ENCODE data around the gene MCRIP2.

Gene MCRIP2

DNA sequence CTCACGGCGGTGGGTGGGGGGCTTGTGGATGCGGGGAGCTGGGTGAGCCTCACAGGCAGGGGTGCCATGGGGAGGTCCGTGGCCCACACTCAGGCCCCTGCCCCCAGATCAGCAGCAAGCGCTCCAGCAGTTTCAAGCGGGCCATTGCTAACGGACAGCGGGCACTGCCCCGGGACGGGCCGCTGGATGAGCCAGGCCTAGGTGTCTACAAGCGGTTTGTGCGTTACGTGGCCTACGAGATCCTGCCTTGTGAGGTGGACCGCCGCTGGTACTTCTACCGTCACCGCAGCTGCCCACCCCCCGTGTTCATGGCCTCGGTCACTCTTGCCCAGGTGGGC, 34.9 kb downstream of the MCRIP2 start:
- TF ChIP-seq, protein P1, sequence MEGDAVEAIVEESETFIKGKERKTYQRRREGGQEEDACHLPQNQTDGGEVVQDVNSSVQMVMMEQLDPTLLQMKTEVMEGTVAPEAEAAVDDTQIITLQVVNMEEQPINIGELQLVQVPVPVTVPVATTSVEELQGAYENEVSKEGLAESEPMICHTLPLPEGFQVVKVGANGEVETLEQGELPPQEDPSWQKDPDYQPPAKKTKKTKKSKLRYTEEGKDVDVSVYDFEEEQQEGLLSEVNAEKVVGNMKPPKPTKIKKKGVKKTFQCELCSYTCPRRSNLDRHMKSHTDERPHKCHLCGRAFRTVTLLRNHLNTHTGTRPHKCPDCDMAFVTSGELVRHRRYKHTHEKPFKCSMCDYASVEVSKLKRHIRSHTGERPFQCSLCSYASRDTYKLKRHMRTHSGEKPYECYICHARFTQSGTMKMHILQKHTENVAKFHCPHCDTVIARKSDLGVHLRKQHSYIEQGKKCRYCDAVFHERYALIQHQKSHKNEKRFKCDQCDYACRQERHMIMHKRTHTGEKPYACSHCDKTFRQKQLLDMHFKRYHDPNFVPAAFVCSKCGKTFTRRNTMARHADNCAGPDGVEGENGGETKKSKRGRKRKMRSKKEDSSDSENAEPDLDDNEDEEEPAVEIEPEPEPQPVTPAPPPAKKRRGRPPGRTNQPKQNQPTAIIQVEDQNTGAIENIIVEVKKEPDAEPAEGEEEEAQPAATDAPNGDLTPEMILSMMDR (IDR thresholded peaks at IDR 0.05; ENCODE audit: low read depth, low read length): no peak
- no peak for DNase-seq
- H3K36me3 ChIP-seq: peaks cover 32% of the 10 kb centered on the region
- H3K27me3 ChIP-seq: no peaks in the 10 kb centered on the region
- peaks cover 10% of the 10 kb centered on the region for H3K4me1 ChIP-seq
- no peak overlapping the region for H3K4me3 ChIP-seq (ENCODE audit: low read depth, low read length)
- H3K9me3 ChIP-seq: no peaks in the 10 kb centered on the region

- Histone ChIP-seq H3K27me3 (no peaks in the 10 kb centered on the region), H3K36me3 (peaks cover 34% of the 10 kb centered on the region), H3K4me1 (peaks cover 14% of the 10 kb centered on the region), H3K4me3 (ENCODE audit: low read depth, low read length) (no peak overlapping the region), H3K9me3 (no peaks in the 10 kb centered on the region)
- no peak for DNase-seq
- TF ChIP-seq, protein P1 (IDR thresholded peaks at IDR 0.05; ENCODE audit: low read depth, low read length): no peak
Observed at GRCh38 chr16:676913-677312, 35.3 kb downstream of the MCRIP2 start.

DNA sequence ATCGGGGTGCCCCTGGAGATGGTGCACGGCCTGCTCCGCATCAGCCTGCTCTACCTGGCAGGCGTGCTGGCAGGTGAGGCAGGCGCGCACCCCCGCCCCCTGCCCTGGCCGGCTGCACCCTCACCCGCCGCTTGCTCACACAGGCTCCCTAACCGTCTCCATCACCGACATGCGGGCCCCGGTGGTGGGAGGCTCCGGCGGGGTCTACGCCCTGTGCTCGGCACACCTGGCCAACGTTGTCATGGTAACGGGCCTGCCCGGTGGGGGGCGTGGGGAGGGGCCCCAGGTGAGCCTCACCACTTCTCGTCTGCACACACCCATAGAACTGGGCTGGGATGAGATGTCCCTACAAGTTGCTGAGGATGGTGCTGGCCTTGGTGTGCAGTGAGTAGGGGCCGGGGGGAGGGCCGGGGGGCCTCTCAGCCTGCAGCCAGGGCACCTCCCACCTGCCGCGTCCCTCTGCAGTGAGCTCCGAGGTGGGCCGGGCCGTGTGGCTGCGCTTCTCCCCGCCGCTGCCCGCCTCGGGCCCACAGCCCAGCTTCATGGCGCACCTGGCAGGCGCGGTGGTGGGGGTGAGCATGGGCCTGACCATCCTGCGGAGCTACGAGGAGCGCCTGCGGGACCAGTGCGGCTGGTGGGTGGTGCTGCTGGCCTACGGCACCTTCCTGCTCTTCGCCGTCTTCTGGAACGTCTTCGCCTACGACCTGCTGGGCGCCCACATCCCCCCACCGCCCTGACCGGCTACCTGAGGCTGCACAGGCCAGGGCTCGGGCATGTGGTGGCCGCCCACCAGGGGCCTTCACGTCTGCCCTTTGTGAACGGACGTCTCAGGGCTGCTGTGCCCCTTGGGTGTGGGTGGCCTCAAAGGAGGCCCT, 35.9 kb downstream of the MCRIP2 start:
- peaks cover 14% of the 10 kb centered on the region for H3K4me1 ChIP-seq
- H3K27me3 ChIP-seq: no peaks in the 10 kb centered on the region
- peaks cover 34% of the 10 kb centered on the region for H3K36me3 ChIP-seq
- H3K4me3 ChIP-seq (ENCODE audit: low read depth, low read length): no peak overlapping the region
- H3K9me3 ChIP-seq: no peaks in the 10 kb centered on the region
- TF ChIP-seq, protein P1 (IDR thresholded peaks at IDR 0.05; ENCODE audit: low read depth, low read length): no peak
- no peak for DNase-seq

- no peak for DNase-seq
- H3K9me3 ChIP-seq: no peaks in the 10 kb centered on the region
- H3K27me3 ChIP-seq: no peaks in the 10 kb centered on the region
- TF ChIP-seq, protein P1 (IDR thresholded peaks at IDR 0.05; ENCODE audit: low read depth, low read length): no peak
- H3K4me3 ChIP-seq (ENCODE audit: low read depth, low read length): no peak overlapping the region
- H3K4me1 ChIP-seq: peaks cover 14% of the 10 kb centered on the region
- H3K36me3 ChIP-seq: peaks cover 34% of the 10 kb centered on the region
Observed at GRCh38 chr16:678209-678857, 36.7 kb downstream of the MCRIP2 start.

DNA sequence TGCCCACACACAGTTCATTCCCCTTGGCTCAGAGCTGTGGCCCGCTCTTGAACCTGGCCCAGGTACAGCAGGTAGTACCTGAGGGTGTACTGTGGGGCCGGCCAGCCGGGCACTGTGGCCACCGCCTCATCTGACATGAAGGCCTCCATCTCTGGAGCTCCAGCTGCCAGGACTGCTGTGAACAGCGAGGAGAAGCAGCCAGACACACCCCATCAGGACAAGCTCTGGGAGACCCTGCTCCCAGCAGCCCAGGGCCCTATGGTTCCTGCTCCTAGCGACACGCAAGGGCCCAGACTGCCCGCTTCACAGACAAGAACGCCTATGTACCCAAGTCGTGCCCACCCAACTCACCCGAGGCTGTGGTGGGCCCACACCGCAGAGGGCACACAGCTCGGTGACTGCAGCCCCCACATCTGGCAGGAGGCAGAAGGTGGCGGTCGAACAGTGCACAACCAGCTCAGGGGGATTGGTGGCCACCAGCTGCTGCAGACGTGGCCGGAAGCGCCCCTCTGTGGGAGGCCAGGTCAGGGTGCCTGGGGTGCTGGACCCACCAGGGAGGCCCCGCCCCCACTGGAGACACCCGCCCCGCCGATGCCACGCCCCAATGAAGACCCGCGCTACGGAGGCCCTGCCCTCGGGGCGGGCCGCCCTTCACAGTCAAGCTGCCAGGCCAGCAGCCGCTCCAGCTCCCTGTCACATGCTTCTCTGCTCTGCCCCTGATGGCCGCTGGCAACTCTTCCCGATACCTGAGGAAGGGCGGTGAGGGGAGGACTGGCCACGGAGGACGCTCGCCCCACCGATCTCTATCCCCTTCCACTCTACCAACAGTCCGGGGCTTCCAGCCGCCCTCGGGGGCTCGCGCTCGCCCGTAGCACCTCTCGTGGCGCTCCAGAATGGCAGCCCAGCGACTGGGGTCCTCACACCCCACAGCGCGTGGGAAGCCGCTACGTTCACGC, 37.5 kb downstream of the MCRIP2 start:
- DNase-seq: peak; percentile 90
- TF ChIP-seq, protein P1 (IDR thresholded peaks at IDR 0.05; ENCODE audit: low read depth, low read length): no peak
- H3K4me1 ChIP-seq: peaks cover 14% of the 10 kb centered on the region

More for the DNA sequence above, 37.5 kb downstream of the MCRIP2 start:
- Histone ChIP-seq H3K36me3 (peaks cover 30% of the 10 kb centered on the region), H3K9me3 (no peaks in the 10 kb centered on the region), H3K4me3 (ENCODE audit: low read depth, low read length) (peak overlapping the region; percentile 58), H3K27me3 (no peaks in the 10 kb centered on the region)

Data from BE2C (cell line).